ENCODE data around the gene PIGL.
"Not testable (repeated sequence)": the region's sequence is repeated elsewhere in the genome, so short reads cannot be mapped to it uniquely, and the experiment has no call there.

Gene PIGL

GRCh38 chr17:16277163-16277562 is 60.2 kb downstream of the PIGL start:
- no peak for DNase-seq

GRCh38 chr17:16281351-16281750 is 64.3 kb downstream of the PIGL start:
- DNase-seq: no peak

- DNase-seq: no peak
Measured at GRCh38 chr17:16282522-16282921, 65.5 kb downstream of the PIGL start.

GRCh38 chr17:16283705-16284104 is 66.7 kb downstream of the PIGL start:
- no peak for DNase-seq

- DNase-seq: no peak
Measured at GRCh38 chr17:16285646-16286008, 68.6 kb downstream of the PIGL start.

- peak; percentile 98 for DNase-seq
Measured at GRCh38 chr17:16286009-16286946, 69.3 kb downstream of the PIGL start.

- peak; percentile 49 for DNase-seq
Measured at GRCh38 chr17:16286947-16287562, 70.0 kb downstream of the PIGL start.

GRCh38 chr17:16287563-16288027 is 70.6 kb downstream of the PIGL start:
- DNase-seq: peak; percentile 92

GRCh38 chr17:16288860-16289571 is 72.0 kb downstream of the PIGL start:
- DNase-seq: no peak

GRCh38 chr17:16293931-16294330 is 76.9 kb downstream of the PIGL start:
- DNase-seq: no peak

- no peak for DNase-seq
Measured at GRCh38 chr17:16294560-16294959, 77.5 kb downstream of the PIGL start.

GRCh38 chr17:16296072-16296471 is 79.1 kb downstream of the PIGL start:
- not testable (repeated sequence) for DNase-seq

GRCh38 chr17:16297367-16298139 is 80.5 kb downstream of the PIGL start:
- DNase-seq: no peak

- DNase-seq: no peak
Measured at GRCh38 chr17:16298140-16298662, 81.2 kb downstream of the PIGL start.

- no peak for DNase-seq
Measured at GRCh38 chr17:16300554-16300953, 83.5 kb downstream of the PIGL start.

- DNase-seq: no peak
Measured at GRCh38 chr17:16301963-16302855, 85.2 kb downstream of the PIGL start.

GRCh38 chr17:16302856-16303255 is 85.8 kb downstream of the PIGL start:
- no peak for DNase-seq

GRCh38 chr17:16304830-16305229 is 87.8 kb downstream of the PIGL start:
- peak; percentile 51 for DNase-seq

- no peak for DNase-seq
Measured at GRCh38 chr17:16306211-16306610, 89.2 kb downstream of the PIGL start.

GRCh38 chr17:16312061-16312460 is 95.1 kb downstream of the PIGL start:
- DNase-seq: not testable (repeated sequence)
